Lung microvascular endothelial cell (primary cell): ENCODE measurements around the gene SCP2. TPM values are rescaled to one million over a fixed set of nuclear protein-coding genes. Genes with fewer than 3 reads are reported as not detected.
"Not testable (repeated sequence)": the region's sequence is repeated elsewhere in the genome, so short reads cannot be mapped to it uniquely, and the experiment has no call there.

Experiments used
- DNase-seq, 2 donors: peaks; one replicate each; pipeline versions ENCODE4 v3.0.0 to v3.0.0-alpha.2; 2010; ENCODE audit warnings: low read depth in 2 of 2
- total RNA-seq: library from RNA; depleted of rRNA; stranded (reverse); fragments of >200 nt; gene quantifications from 2 replicates; pipeline ENCODE4 v1.2.1, GENCODE V29; 2014

SCP2 gene
- total RNA-seq, 1 donor from 2014 or later, result 95.2 TPM

GRCh38 chr1:52969234-52969633 lies 42.2 kb downstream of the SCP2 start:
- DNase-seq, result not testable (repeated sequence)

GRCh38 chr1:52970149-52970548 lies 43.1 kb downstream of the SCP2 start:
- DNase-seq, result peak; percentile 25 to 69

- DNase-seq, result no peak
Measured at GRCh38 chr1:52973841-52974240, 46.8 kb downstream of the SCP2 start.

- no peak for DNase-seq
Measured at GRCh38 chr1:52976183-52977035, 49.3 kb downstream of the SCP2 start.

GRCh38 chr1:52978045-52978444 lies 51.0 kb downstream of the SCP2 start:
- DNase-seq, result no peak

- DNase-seq, result not testable (repeated sequence)
Measured at GRCh38 chr1:52992733-52993132, 65.7 kb downstream of the SCP2 start.

GRCh38 chr1:52994656-52995055 lies 67.6 kb downstream of the SCP2 start:
- DNase-seq, result no peak

GRCh38 chr1:52996653-52997052 lies 69.6 kb downstream of the SCP2 start:
- DNase-seq, result no peak

- DNase-seq, result no peak
Measured at GRCh38 chr1:53001128-53001527, 74.1 kb downstream of the SCP2 start.

- DNase-seq, result not testable (repeated sequence)
Measured at GRCh38 chr1:53006612-53007011, 79.5 kb downstream of the SCP2 start.

GRCh38 chr1:53010247-53010646 lies 83.2 kb downstream of the SCP2 start:
- not testable (repeated sequence) for DNase-seq

GRCh38 chr1:53011175-53011574 lies 84.1 kb downstream of the SCP2 start:
- no peak for DNase-seq

- peak; percentile 90 to 91 for DNase-seq
Measured at GRCh38 chr1:53014791-53015507, 87.9 kb downstream of the SCP2 start.

- DNase-seq, result no peak
Measured at GRCh38 chr1:53015508-53015860, 88.4 kb downstream of the SCP2 start.

GRCh38 chr1:53016705-53017104 lies 89.6 kb downstream of the SCP2 start:
- DNase-seq, result no peak

- DNase-seq, result no peak
Measured at GRCh38 chr1:53020588-53020987, 93.5 kb downstream of the SCP2 start.

- no peak for DNase-seq
Measured at GRCh38 chr1:53022179-53022578, 95.1 kb downstream of the SCP2 start.

GRCh38 chr1:53023546-53023945 lies 96.5 kb downstream of the SCP2 start:
- no peak for DNase-seq

GRCh38 chr1:53024117-53024516 lies 97.0 kb downstream of the SCP2 start:
- DNase-seq, result no peak

GRCh38 chr1:53025034-53025768 lies 98.1 kb downstream of the SCP2 start:
- peak; percentile 34 to 73 for DNase-seq

GRCh38 chr1:53025769-53026112 lies 98.7 kb downstream of the SCP2 start:
- no peak for DNase-seq

- DNase-seq, result no peak
Measured at GRCh38 chr1:53026254-53026653, 99.2 kb downstream of the SCP2 start.
